K562 (cell line): ENCODE data around the gene GPSM3. TPM values are rescaled to one million over a fixed set of nuclear protein-coding genes. Genes with fewer than 3 reads are reported as not detected.

Experiments used
- CCAR2 ChIP-seq: fragments of 200-400 bp; formaldehyde crosslinking; IDR thresholded peaks from 2 replicates; pipeline ENCODE4 v1.6.1; 2017; ENCODE audit warnings: mild to moderate bottlenecking, low read depth, low read length
- DIDO1 ChIP-seq: fragments of 450-650 bp; IDR thresholded peaks from 2 replicates; pipeline ENCODE4 v1.6.1; 2016; ENCODE audit warnings: low read depth, missing biosample characterization, missing genetic modification characterization
- E2F3 ChIP-seq: fragments of 250-450 bp; sonication (Bioruptor Pico); IDR thresholded peaks from 2 replicates; pipeline ENCODE4 v1.4.0; 2020; ENCODE audit warnings: mild to moderate bottlenecking
- ELF2 ChIP-seq: fragments of 250-450 bp; sonication (Bioruptor Pico); IDR thresholded peaks from 2 replicates; pipeline ENCODE4 v1.5.0; 2021; ENCODE audit warnings: mild to moderate bottlenecking
- ETV5 ChIP-seq: sonication (generic); formaldehyde crosslinking; IDR thresholded peaks from 2 replicates; pipeline ENCODE4 v1.4.0; 2020; ENCODE audit warnings: low read depth, mild to moderate bottlenecking, missing genetic modification reagents
- MTA1 ChIP-seq: fragments of 450-650 bp; IDR thresholded peaks from 2 replicates; pipeline ENCODE4 v1.6.1; 2017; ENCODE audit warnings: borderline replicate concordance
- PCBP2 ChIP-seq: fragments of 200-400 bp; formaldehyde crosslinking; IDR thresholded peaks from 2 replicates; pipeline ENCODE4 v1.6.1; 2018; ENCODE audit warnings: low read length, low read depth, mild to moderate bottlenecking, moderate library complexity; ENCODE audit not compliant: poor library complexity, severe bottlenecking
- PML ChIP-seq: IDR thresholded peaks from 2 replicates; pipeline ENCODE4 v1.6.1; 2012; ENCODE audit warnings: low read length, inconsistent platforms
- RFX1 ChIP-seq: fragments of 450-650 bp; IDR thresholded peaks from 2 replicates; pipeline ENCODE4 v1.6.1; 2016; ENCODE audit warnings: mild to moderate bottlenecking, moderate library complexity
- TRIM28 ChIP-seq: fragments of 450-650 bp; IDR thresholded peaks from 2 replicates; pipeline ENCODE4 v1.6.1; 2017
- ZBTB5 ChIP-seq: fragments of 450-650 bp; IDR thresholded peaks from 2 replicates; pipeline ENCODE4 v1.6.1; 2017; ENCODE audit warnings: antibody characterized with exemption
- ZFX ChIP-seq: sonication (generic); formaldehyde crosslinking; IDR thresholded peaks from 2 replicates; pipeline ENCODE4 v1.8.0; 2022; ENCODE audit warnings: mild to moderate bottlenecking, missing genetic modification reagents, moderate library complexity
- ZNF133 ChIP-seq: fragments of 250-450 bp; sonication (Bioruptor Pico); IDR thresholded peaks from 2 replicates; pipeline ENCODE4 v1.4.0; 2020; ENCODE audit warnings: mild to moderate bottlenecking
- ZNF395 ChIP-seq: fragments of 200-800 bp; sonication (Bioruptor generic); IDR thresholded peaks from 2 replicates; pipeline ENCODE4 v1.6.1; 2017; ENCODE audit warnings: missing genetic modification characterization, missing compliant biosample characterization
- ZNF76 ChIP-seq: fragments of 250-450 bp; sonication (Bioruptor Pico); IDR thresholded peaks from 2 replicates; pipeline ENCODE4 v1.4.0; 2020; ENCODE audit warnings: mild to moderate bottlenecking, moderate library complexity, borderline replicate concordance
- polyA plus RNA-seq, 8 experiments: library from polyadenylated mRNA; depleted of rRNA in 4 of 8; stranded (reverse) in 5 of 8; unstranded in 3 of 8; fragments of >200 nt; fragmentation: Nextera tagmentation in 2 of 8; fragmentation: Illumina TruSeq in 1 of 8; extraction: Ambion mirVana in 2 of 8; extraction: Trizol in 1 of 8; gene quantifications; 2 replicates each; pipeline versions ENCODE4 v1.2.1 to v1.2.3, GENCODE V29; 2011 to 2014; ENCODE audit warnings: inconsistent platforms in 1 of 8, missing spikeins in 1 of 8
- total RNA-seq, 7 experiments: library from RNA; depleted of rRNA in 6 of 7; stranded (reverse); fragments of >200 nt in 6 of 7; fragmentation: Illumina TruSeq in 2 of 7; extraction: Trizol in 2 of 7; gene quantifications; 2 replicates each; pipeline versions ENCODE4 v1.2.1 to v1.2.3, GENCODE V29; 2011 to 2021; ENCODE audit warnings: low replicate concordance in 1 of 7
- TF ChIP-seq, protein P1 (sequence below), 2 experiments: fragments of 450-650 bp in 1 of 2; sonication (generic) in 1 of 2; formaldehyde crosslinking in 1 of 2; IDR thresholded peaks; 2 replicates each; pipeline versions ENCODE4 v1.7.1 to v1.9.0; 2016 to 2022; ENCODE audit warnings: inconsistent platforms in 1 of 2, mild to moderate bottlenecking in 1 of 2, missing genetic modification reagents in 1 of 2

Gene GPSM3
- total and polyA plus RNA-seq, 9 of the 15 experiments (the other 6 are each of a cell fraction or from before 2014, with no cell fraction given), result 5.3 to 42.6 (median 24.4) TPM

DNA sequence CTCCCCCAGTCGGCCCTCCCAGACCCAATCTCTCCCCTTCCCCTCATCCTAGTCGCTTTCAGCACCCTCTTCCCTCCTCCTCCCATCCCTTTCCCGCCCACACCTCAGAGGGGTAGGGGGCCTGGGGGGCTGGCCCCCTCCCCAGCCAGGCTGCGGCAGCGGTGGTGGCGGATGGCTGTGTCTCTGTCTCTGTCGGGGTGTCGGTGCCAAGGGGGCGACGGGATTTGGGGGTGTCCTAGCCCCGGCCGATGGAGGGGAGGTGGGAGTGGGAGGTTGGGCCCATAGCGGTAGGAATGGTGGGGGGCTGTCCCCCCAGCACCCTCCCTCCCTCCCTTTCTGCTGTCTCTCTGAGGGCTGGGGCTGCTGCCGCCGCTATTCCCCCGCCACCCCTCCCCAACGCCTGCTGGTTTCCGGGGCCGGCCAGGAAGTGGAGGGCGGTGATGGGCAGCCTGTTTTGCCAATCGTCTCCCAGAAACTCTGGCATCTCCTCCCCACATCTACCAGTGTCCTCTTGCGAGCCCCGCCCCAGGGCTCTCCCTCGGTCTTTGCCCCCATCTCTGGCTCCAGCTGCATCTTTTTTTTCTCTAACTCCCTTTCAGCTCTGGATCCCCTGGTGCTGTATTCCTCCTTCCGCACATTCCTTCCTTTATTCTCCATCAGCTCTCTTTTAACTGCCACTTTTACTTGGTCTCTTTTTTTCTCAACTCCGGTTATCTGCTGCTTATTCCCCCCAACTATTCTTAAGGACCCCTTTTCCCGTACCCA, 16.6 kb downstream of the GPSM3 start, which contains the start of gene AGPAT1 (continued):
- TF ChIP-seq, protein P1, sequence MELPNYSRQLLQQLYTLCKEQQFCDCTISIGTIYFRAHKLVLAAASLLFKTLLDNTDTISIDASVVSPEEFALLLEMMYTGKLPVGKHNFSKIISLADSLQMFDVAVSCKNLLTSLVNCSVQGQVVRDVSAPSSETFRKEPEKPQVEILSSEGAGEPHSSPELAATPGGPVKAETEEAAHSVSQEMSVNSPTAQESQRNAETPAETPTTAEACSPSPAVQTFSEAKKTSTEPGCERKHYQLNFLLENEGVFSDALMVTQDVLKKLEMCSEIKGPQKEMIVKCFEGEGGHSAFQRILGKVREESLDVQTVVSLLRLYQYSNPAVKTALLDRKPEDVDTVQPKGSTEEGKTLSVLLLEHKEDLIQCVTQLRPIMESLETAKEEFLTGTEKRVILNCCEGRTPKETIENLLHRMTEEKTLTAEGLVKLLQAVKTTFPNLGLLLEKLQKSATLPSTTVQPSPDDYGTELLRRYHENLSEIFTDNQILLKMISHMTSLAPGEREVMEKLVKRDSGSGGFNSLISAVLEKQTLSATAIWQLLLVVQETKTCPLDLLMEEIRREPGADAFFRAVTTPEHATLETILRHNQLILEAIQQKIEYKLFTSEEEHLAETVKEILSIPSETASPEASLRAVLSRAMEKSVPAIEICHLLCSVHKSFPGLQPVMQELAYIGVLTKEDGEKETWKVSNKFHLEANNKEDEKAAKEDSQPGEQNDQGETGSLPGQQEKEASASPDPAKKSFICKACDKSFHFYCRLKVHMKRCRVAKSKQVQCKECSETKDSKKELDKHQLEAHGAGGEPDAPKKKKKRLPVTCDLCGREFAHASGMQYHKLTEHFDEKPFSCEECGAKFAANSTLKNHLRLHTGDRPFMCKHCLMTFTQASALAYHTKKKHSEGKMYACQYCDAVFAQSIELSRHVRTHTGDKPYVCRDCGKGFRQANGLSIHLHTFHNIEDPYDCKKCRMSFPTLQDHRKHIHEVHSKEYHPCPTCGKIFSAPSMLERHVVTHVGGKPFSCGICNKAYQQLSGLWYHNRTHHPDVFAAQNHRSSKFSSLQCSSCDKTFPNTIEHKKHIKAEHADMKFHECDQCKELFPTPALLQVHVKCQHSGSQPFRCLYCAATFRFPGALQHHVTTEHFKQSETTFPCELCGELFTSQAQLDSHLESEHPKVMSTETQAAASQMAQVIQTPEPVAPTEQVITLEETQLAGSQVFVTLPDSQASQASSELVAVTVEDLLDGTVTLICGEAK (IDR thresholded peaks at IDR 0.05), result peak; percentile 96
- TF ChIP-seq, protein P1 (CRISPR knock-in tag; IDR thresholded peaks at IDR 0.05), result no peak
- TF ChIP-seq ZBTB5 (no peak), E2F3 (CRISPR knock-in tag) (no peak; the same call in 1 of the 2 replicates), PCBP2 (peak; percentile 36), ZNF395 (CRISPR knock-in tag) (0 out of 2 replicates have a peak, but pooled peaks have one; percentile 9), ELF2 (CRISPR knock-in tag) (no peak), PML (no peak), ZFX (CRISPR knock-in tag) (no peak), ZNF133 (CRISPR knock-in tag) (no peak), ZNF76 (CRISPR knock-in tag) (no peak), ETV5 (CRISPR knock-in tag) (no peak), DIDO1 (tag) (no peak), CCAR2 (no peak), RFX1 (no peak), TRIM28 (no peak), MTA1 (peak; percentile 51)
